ENCODE results near the gene BPIFB3. TPM values are rescaled to one million over a fixed set of nuclear protein-coding genes. Genes with fewer than 3 reads are reported as not detected.
A peak's percentile ranks its signal among the peaks of the same experiment; 100 is the strongest.
"Not testable (repeated sequence)": the region's sequence is repeated elsewhere in the genome, so short reads cannot be mapped to it uniquely, and the experiment has no call there.

BPIFB3 gene
- total and polyA plus RNA-seq, 2 of the 13 experiments (the other 11 are each of a cell fraction or from before 2014, with no cell fraction given) = 0.09 TPM; not detected in 1

DNA sequence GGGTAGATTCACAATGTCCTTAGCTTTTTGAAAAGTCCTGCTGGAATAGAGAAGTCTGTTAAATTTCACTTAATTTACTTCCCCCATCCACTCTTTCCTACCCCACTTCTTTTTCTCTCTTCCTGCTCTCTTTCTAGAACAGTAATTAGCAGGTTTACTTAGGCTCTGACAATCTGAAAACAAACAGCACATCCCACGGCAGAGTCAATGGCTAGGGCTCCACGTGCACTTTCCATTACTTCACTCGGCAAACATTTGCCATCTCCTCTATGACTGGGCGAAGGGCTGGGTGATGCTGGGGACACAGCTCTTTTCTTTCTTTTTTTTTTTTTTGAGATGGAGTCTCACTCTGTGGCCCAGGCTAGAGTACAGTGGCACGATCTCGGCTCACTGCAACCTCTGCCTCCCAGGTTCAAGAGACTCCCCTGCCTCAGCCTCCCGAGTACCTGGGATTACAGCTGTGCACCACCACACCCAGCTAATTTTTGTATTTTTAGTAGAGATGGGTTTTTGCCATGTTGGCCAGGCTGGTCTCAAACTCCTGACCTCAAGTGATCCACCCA is 52.4 kb downstream of the BPIFB3 start (continued):
- TF ChIP-seq TCF12, LCORL (IDR thresholded peaks at IDR 0.05): not testable (repeated sequence)
- TF ChIP-seq TCF12 (CRISPR knock-in tag; IDR thresholded peaks at IDR 0.05) (0 out of 2 replicates have a peak, but pooled peaks have one; percentile 34), LCORL (CRISPR knock-in tag; IDR thresholded peaks at IDR 0.05) (peak; percentile 68; the same call in 1 of the 2 replicates), ARNTL (CRISPR knock-in tag; IDR thresholded peaks at IDR 0.05) (peak; percentile 80; the same call in 1 of the 2 replicates), MIER3 (CRISPR knock-in tag; IDR thresholded peaks at IDR 0.05; ENCODE audit: borderline replicate concordance) (peak; percentile 52; the same call in 1 of the 2 replicates), ZNF878 (CRISPR knock-in tag; IDR thresholded peaks at IDR 0.05) (0 out of 2 replicates have a peak, but pooled peaks have one; percentile 53), ZBTB20 (CRISPR knock-in tag; IDR thresholded peaks at IDR 0.05; ENCODE audit: borderline replicate concordance, low read depth) (0 out of 2 replicates have a peak, but pooled peaks have one; percentile 18), HMG20A (CRISPR knock-in tag; IDR thresholded peaks at IDR 0.05; ENCODE audit: borderline replicate concordance) (peak; percentile 60; the same call in 1 of the 2 replicates), ZNF709 (CRISPR knock-in tag; IDR thresholded peaks at IDR 0.05) (0 out of 2 replicates have a peak, but pooled peaks have one; percentile 9), FOXP4 (CRISPR knock-in tag; IDR thresholded peaks at IDR 0.05) (peak; percentile 88), TFDP1 (CRISPR knock-in tag; IDR thresholded peaks at IDR 0.05; ENCODE audit: borderline replicate concordance) (peak; percentile 55; the same call in 1 of the 2 replicates), ZSCAN9 (CRISPR knock-in tag; IDR thresholded peaks at IDR 0.05; ENCODE audit: borderline replicate concordance) (peak; percentile 87), KAT8 (CRISPR knock-in tag; IDR thresholded peaks at IDR 0.05) (peak; percentile 62), ZNF792 (CRISPR knock-in tag; IDR thresholded peaks at IDR 0.05) (peak; percentile 76; the same call in 1 of the 2 replicates), EHMT2 (IDR thresholded peaks at IDR 0.05; ENCODE audit: borderline replicate concordance, low read depth, low read length) (peak; percentile 13; the same call in 1 of the 2 replicates), FOSL2 (CRISPR knock-in tag; IDR thresholded peaks at IDR 0.05) (peak; percentile 81), NFYB (CRISPR knock-in tag; IDR thresholded peaks at IDR 0.05) (peak; percentile 31; the same call in 1 of the 2 replicates), ZNF414 (CRISPR knock-in tag; IDR thresholded peaks at IDR 0.05) (0 out of 2 replicates have a peak, but pooled peaks have one; percentile 48), MIER2 (CRISPR knock-in tag; IDR thresholded peaks at IDR 0.05) (peak; percentile 44; the same call in 1 of the 2 replicates), EP300 (IDR thresholded peaks at IDR 0.05; ENCODE audit: low read depth in 2 of 2, low read length in 2 of 2) (peak in 1 of 2 experiments; percentile 67; a peak in 2 of 4 replicates), EP300 (CRISPR knock-in tag; IDR thresholded peaks at IDR 0.05; ENCODE audit: borderline replicate concordance) (peak; percentile 59; the same call in 1 of the 2 replicates), KLF16 (CRISPR knock-in tag; IDR thresholded peaks at IDR 0.05) (0 out of 4 replicates have a peak, but pooled peaks of 1 of the 2 experiments have one; percentile 63), TBX3 (IDR thresholded peaks at IDR 0.05; ENCODE audit: borderline replicate concordance) (peak; percentile 73; the same call in 1 of the 2 replicates)
- TF ChIP-seq, protein P1, sequence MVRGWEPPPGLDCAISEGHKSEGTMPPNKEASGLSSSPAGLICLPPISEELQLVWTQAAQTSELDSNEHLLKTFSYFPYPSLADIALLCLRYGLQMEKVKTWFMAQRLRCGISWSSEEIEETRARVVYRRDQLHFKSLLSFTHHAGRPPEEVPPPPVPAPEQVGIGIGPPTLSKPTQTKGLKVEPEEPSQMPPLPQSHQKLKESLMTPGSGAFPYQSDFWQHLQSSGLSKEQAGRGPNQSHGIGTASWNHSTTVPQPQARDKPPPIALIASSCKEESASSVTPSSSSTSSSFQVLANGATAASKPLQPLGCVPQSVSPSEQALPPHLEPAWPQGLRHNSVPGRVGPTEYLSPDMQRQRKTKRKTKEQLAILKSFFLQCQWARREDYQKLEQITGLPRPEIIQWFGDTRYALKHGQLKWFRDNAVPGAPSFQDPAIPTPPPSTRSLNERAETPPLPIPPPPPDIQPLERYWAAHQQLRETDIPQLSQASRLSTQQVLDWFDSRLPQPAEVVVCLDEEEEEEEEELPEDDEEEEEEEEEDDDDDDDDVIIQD (CRISPR knock-in tag; IDR thresholded peaks at IDR 0.05; ENCODE audit: low read depth) = peak; percentile 46; the same call in 1 of the 2 replicates
